ENCODE data around the gene EIF4G3.
"Not testable (repeated sequence)": the region's sequence is repeated elsewhere in the genome, so short reads cannot be mapped to it uniquely, and the experiment has no call there.

EIF4G3 gene

GRCh38 chr1:21174654-21175323 lies 1.9 kb downstream of the EIF4G3 start:
- H3K9me3 ChIP-seq = no peaks in the 10 kb centered on the region
- peaks cover 10% of the 10 kb centered on the region for H3K36me3 ChIP-seq
- TF ChIP-seq, protein P1, sequence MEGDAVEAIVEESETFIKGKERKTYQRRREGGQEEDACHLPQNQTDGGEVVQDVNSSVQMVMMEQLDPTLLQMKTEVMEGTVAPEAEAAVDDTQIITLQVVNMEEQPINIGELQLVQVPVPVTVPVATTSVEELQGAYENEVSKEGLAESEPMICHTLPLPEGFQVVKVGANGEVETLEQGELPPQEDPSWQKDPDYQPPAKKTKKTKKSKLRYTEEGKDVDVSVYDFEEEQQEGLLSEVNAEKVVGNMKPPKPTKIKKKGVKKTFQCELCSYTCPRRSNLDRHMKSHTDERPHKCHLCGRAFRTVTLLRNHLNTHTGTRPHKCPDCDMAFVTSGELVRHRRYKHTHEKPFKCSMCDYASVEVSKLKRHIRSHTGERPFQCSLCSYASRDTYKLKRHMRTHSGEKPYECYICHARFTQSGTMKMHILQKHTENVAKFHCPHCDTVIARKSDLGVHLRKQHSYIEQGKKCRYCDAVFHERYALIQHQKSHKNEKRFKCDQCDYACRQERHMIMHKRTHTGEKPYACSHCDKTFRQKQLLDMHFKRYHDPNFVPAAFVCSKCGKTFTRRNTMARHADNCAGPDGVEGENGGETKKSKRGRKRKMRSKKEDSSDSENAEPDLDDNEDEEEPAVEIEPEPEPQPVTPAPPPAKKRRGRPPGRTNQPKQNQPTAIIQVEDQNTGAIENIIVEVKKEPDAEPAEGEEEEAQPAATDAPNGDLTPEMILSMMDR (IDR thresholded peaks at IDR 0.05) = no peak
- no peaks in the 10 kb centered on the region for H3K27me3 ChIP-seq
- peaks cover 32 to 38% of the 10 kb centered on the region in 2 experiments for H3K4me1 ChIP-seq (ENCODE audit: control insufficient read depth in 1 of 2, insufficient read depth in 1 of 2, low read depth in 1 of 2, low read length in 1 of 2)
- H3K27ac ChIP-seq = peak overlapping the region; percentile 97
- peak overlapping the region; percentile 93 to 99 for H3K4me3 ChIP-seq (ENCODE audit: low read depth in 1 of 2, low read length in 1 of 2)

DNA sequence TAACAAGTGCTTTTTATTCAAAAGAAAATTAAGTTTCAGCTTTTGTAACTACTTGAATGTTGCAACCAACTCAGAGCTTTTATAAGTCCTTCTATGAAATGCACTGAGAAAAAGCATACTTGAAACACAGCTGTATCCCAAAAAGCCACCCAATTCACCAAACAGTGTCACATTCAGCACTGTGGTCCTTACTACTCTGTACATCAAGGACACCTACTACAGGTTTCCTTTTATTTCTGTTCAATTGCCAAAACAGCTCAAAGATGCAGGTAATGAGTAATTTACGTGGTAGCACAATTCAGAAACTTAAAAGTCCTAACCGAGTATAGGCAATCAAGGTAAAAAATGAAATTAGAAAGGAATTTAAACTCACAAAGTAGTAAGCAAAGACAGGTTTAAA lies 2.5 kb downstream of the EIF4G3 start:
- H3K27me3 ChIP-seq = no peaks in the 10 kb centered on the region
- H3K9me3 ChIP-seq = no peaks in the 10 kb centered on the region
- TF ChIP-seq, protein P1 (IDR thresholded peaks at IDR 0.05) = no peak
- peaks cover 32 to 38% of the 10 kb centered on the region in 2 experiments for H3K4me1 ChIP-seq (ENCODE audit: control insufficient read depth in 1 of 2, insufficient read depth in 1 of 2, low read depth in 1 of 2, low read length in 1 of 2)
- peaks cover 14% of the 10 kb centered on the region for H3K36me3 ChIP-seq
- H3K27ac ChIP-seq = peak overlapping the region; percentile 97
- peak overlapping the region; percentile 93 to 99 for H3K4me3 ChIP-seq (ENCODE audit: low read depth in 1 of 2, low read length in 1 of 2)

DNA sequence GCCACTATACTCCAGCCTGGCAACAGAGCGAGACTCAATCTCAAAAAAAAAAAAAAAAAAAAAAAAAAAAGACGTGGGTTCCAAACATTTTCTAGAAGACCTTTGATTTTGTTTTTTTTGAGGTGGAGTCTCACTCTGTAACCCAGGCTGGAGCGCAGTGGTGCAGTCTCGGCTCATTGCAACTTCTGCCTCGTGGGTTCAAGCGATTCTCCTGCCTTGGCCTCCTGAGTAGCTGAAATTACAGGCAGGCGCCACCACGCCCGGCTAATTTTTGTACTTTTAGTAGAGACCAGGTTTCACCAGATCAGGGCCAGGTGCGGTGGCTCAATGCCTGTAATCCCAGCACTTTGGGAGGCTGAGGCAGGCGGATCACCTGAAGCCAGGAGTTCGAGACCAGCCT lies 3.6 kb downstream of the EIF4G3 start:
- H3K4me3 ChIP-seq (ENCODE audit: low read depth in 1 of 2, low read length in 1 of 2); H3K9me3 ChIP-seq: not testable (repeated sequence)
- H3K4me1 ChIP-seq (ENCODE audit: control insufficient read depth in 1 of 2, insufficient read depth in 1 of 2, low read depth in 1 of 2, low read length in 1 of 2) = peaks cover 32 to 38% of the 10 kb centered on the region in 2 experiments

DNA sequence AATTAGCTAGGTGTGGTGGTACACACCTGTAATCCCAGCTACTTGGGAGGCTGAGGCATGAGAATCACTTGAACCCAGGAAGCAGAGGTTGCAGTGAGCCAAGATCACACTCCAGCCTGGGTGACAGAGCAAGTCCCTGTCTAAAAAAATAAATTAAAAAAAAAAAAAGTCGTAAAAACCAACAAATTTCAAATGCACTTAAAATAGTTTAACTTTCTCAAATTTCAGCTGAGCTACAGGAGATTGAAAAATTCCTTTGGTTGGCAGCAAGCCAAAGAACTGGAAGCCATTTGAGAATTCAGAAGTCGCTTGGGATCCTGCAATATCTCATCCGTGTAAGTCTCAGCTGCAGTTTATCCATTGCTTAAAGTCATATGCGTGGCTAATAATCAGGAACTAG lies 5.9 kb downstream of the EIF4G3 start:
- H3K4me3 ChIP-seq (ENCODE audit: low read depth in 1 of 2, low read length in 1 of 2); H3K27ac ChIP-seq; H3K27me3 ChIP-seq; H3K9me3 ChIP-seq: not testable (repeated sequence)
- peaks cover 32% of the 10 kb centered on the region for H3K36me3 ChIP-seq
- peaks cover 24 to 29% of the 10 kb centered on the region in 2 experiments for H3K4me1 ChIP-seq (ENCODE audit: control insufficient read depth in 1 of 2, insufficient read depth in 1 of 2, low read depth in 1 of 2, low read length in 1 of 2)

More for the DNA sequence above, 3.6 kb downstream of the EIF4G3 start:
- not testable (repeated sequence) for H3K27me3 ChIP-seq, H3K27ac ChIP-seq
- H3K36me3 ChIP-seq = peaks cover 19% of the 10 kb centered on the region

GRCh38 chr1:21168444-21168843 lies 8.3 kb downstream of the EIF4G3 start:
- Histone ChIP-seq H3K27me3 (no peaks in the 10 kb centered on the region), H3K4me1 (ENCODE audit: control insufficient read depth in 1 of 2, insufficient read depth in 1 of 2, low read depth in 1 of 2, low read length in 1 of 2) (peaks cover 1 to 7% of the 10 kb centered on the region in 2 experiments), H3K27ac (no peak overlapping the region), H3K4me3 (ENCODE audit: low read depth in 1 of 2, low read length in 1 of 2) (no peak overlapping the region), H3K36me3 (peaks cover 32% of the 10 kb centered on the region), H3K9me3 (no peaks in the 10 kb centered on the region)
- TF ChIP-seq, protein P1 (IDR thresholded peaks at IDR 0.05) = no peak

GRCh38 chr1:21165646-21166045 lies 11.1 kb downstream of the EIF4G3 start:
- H3K4me3 ChIP-seq (ENCODE audit: low read depth in 1 of 2, low read length in 1 of 2) = no peak overlapping the region
- no peaks in the 10 kb centered on the region for H3K27me3 ChIP-seq
- no peaks in the 10 kb centered on the region for H3K9me3 ChIP-seq
- peak overlapping the region; percentile 39 for H3K27ac ChIP-seq
- no peaks in the 10 kb centered on the region for H3K4me1 ChIP-seq (ENCODE audit: control insufficient read depth in 1 of 2, insufficient read depth in 1 of 2, low read depth in 1 of 2, low read length in 1 of 2)
- peaks cover 32% of the 10 kb centered on the region for H3K36me3 ChIP-seq
- TF ChIP-seq, protein P1 (IDR thresholded peaks at IDR 0.05) = no peak
